ENCODE measurements around the gene TFE3. TPM values are rescaled to one million over a fixed set of nuclear protein-coding genes. Genes with fewer than 3 reads are reported as not detected.

Gene TFE3
- total RNA-seq, 1 experiment from 2014 or later = 59.8 TPM

- Histone ChIP-seq H3K4me1 (ENCODE audit: insufficient read depth, low read length) (no peaks in the 10 kb centered on the region), H4K20me1 (ENCODE audit: control insufficient read depth, insufficient read depth, insufficient read length) (peaks cover 2% of the 10 kb centered on the region), H3K4ac (ENCODE audit: low read depth, low read length) (no peak overlapping the region), H3K56ac (ENCODE audit: insufficient read length, low read depth, low read length) (no peak overlapping the region), H3K4me2 (ENCODE audit: insufficient read depth, insufficient read length, low read length) (no peak overlapping the region), H3K79me2 (ENCODE audit: insufficient read depth, low read length) (peaks cover 2% of the 10 kb centered on the region; the same call in 1 of the 2 replicates), H2BK20ac (ENCODE audit: low read depth, low read length, poor library complexity, severe bottlenecking) (no peak overlapping the region), H3K9me3 (ENCODE audit: control insufficient read depth, low read depth, low read length) (no peaks in the 10 kb centered on the region), H2BK12ac (ENCODE audit: insufficient read length, low read depth, low read length) (no peak overlapping the region), H2AFZ (ENCODE audit: low read length) (no peak overlapping the region), H3K9ac (ENCODE audit: extremely low read depth, insufficient read length, low read length) (no peak overlapping the region), H3K23me2 (ENCODE audit: insufficient read length, low read depth, low read length, poor library complexity, severe bottlenecking) (no peaks in the 10 kb centered on the region), H3K79me1 (ENCODE audit: insufficient read depth, low read depth, low read length, poor library complexity, severe bottlenecking) (peaks cover 2% of the 10 kb centered on the region), H2BK5ac (ENCODE audit: insufficient read length, low read length) (no peak overlapping the region), H2AK5ac (ENCODE audit: insufficient read length, low read length) (no peak overlapping the region), H4K5ac (ENCODE audit: insufficient read length, low read depth, low read length) (no peak overlapping the region), H2BK120ac (ENCODE audit: low read depth, low read length, poor library complexity, severe bottlenecking) (no peak overlapping the region), H2BK15ac (ENCODE audit: low read depth, low read length) (no peak overlapping the region), H3T11ph (ENCODE audit: low read length) (no peak overlapping the region), H3K18ac (ENCODE audit: insufficient read length, low read depth, low read length) (no peak overlapping the region), H3K27me3 (ENCODE audit: insufficient read depth, low read length) (no peaks in the 10 kb centered on the region), H3K23ac (ENCODE audit: insufficient read length, low read depth, low read length) (no peak overlapping the region), H4K91ac (ENCODE audit: insufficient read length, low read depth, low read length) (no peak overlapping the region), H3K27ac (ENCODE audit: insufficient read length, low read depth, low read length) (no peak overlapping the region), H3K14ac (ENCODE audit: insufficient read depth, low read length) (no peak overlapping the region), H4K8ac (replicated peaks; ENCODE audit: insufficient read length, low read depth, low read length) (no peak overlapping the region)
- no peak for DNase-seq
- Mint-ChIP-seq H3K27me3 (ENCODE audit: low read depth) (no peaks in the 10 kb centered on the region; the same call in 1 of the 2 replicates), H3K9me3 (peaks cover 69 to 78% of the 10 kb centered on the region in 2 experiments), H3K36me3 (ENCODE audit: insufficient read depth in 1 of 3, low read depth in 3 of 3) (peaks cover 44 to 65% (median 65%) of the 10 kb centered on the region in 3 experiments), H3K4me3 (no peak overlapping the region), H3K4me1 (peaks cover 0 to 8% of the 10 kb centered on the region in 2 experiments; a peak in 2 of 4 replicates), H3K27ac (no peak overlapping the region)
- TF ChIP-seq, protein P1, sequence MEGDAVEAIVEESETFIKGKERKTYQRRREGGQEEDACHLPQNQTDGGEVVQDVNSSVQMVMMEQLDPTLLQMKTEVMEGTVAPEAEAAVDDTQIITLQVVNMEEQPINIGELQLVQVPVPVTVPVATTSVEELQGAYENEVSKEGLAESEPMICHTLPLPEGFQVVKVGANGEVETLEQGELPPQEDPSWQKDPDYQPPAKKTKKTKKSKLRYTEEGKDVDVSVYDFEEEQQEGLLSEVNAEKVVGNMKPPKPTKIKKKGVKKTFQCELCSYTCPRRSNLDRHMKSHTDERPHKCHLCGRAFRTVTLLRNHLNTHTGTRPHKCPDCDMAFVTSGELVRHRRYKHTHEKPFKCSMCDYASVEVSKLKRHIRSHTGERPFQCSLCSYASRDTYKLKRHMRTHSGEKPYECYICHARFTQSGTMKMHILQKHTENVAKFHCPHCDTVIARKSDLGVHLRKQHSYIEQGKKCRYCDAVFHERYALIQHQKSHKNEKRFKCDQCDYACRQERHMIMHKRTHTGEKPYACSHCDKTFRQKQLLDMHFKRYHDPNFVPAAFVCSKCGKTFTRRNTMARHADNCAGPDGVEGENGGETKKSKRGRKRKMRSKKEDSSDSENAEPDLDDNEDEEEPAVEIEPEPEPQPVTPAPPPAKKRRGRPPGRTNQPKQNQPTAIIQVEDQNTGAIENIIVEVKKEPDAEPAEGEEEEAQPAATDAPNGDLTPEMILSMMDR (conservative IDR thresholded peaks at IDR 0.05) = no peak
- no CpG with 5 or more reads among the region's 4 CpGs for WGBS (ENCODE audit: extremely low coverage, insufficient read length, low lambda C conversion rate)
Measured at GRCh38 chrX:48998391-48998790, 44.8 kb downstream of the TFE3 start.

Data from H9 (cell line).